ENCODE measurements around the gene OR52E8. TPM values are rescaled to one million over a fixed set of nuclear protein-coding genes. Genes with fewer than 3 reads are reported as not detected.

The OR52E8 gene
- not detected for total RNA-seq

GRCh38 chr11:5857590-5857989 lies at the start of gene OR52E8:
Gene OR52E8, minus strand, starts transcription at chr11:5857690. Its CDS starts 0 bp downstream, at chr11:5857690.
- H3K27me3 Mint-ChIP-seq (ENCODE audit: low read depth) = peaks cover 8% of the 10 kb centered on the region
- no peak for ATAC-seq
- H3K9me3 Mint-ChIP-seq (ENCODE audit: insufficient read depth) = no peaks in the 10 kb centered on the region
- CTCF ChIA-PET = no interaction called here
- no peak within 1 kb of the TSS for H3K27ac Mint-ChIP-seq
- no peak within 1 kb of the TSS for H3K4me3 Mint-ChIP-seq
- H3K4me1 Mint-ChIP-seq (ENCODE audit: low read depth) = no peaks in the 10 kb centered on the region
- DNase-seq = no peak
- POLR2A ChIA-PET = no interaction called here
- no peaks in the 10 kb centered on the region for H3K36me3 Mint-ChIP-seq (ENCODE audit: low read depth)

- no peaks in the 10 kb centered on the region for H3K4me1 Mint-ChIP-seq (ENCODE audit: low read depth)
- ChIA-PET POLR2A (no interaction called here), CTCF (no interaction called here)
- no peaks in the 10 kb centered on the region for H3K9me3 Mint-ChIP-seq (ENCODE audit: insufficient read depth)
- ATAC-seq (no peak), DNase-seq (no peak)
- no peaks in the 10 kb centered on the region for H3K36me3 Mint-ChIP-seq (ENCODE audit: low read depth)
- no peak overlapping the region for H3K27ac Mint-ChIP-seq
- H3K27me3 Mint-ChIP-seq (ENCODE audit: low read depth) = no peaks in the 10 kb centered on the region
- H3K4me3 Mint-ChIP-seq = no peak overlapping the region
Observed at GRCh38 chr11:5899534-5899933, 42.0 kb upstream of the OR52E8 start.

- DNase-seq (no peak), ATAC-seq (no peak)
- Mint-ChIP-seq H3K4me1 (ENCODE audit: low read depth) (no peaks in the 10 kb centered on the region), H3K36me3 (ENCODE audit: low read depth) (no peaks in the 10 kb centered on the region), H3K27ac (no peak within 1 kb of the TSS), H3K9me3 (ENCODE audit: insufficient read depth) (no peaks in the 10 kb centered on the region), H3K27me3 (ENCODE audit: low read depth) (no peaks in the 10 kb centered on the region), H3K4me3 (no peak within 1 kb of the TSS)
- CTCF ChIA-PET = no interaction called here
- POLR2A ChIA-PET = no interaction called here
Observed at GRCh38 chr11:5892908-5893307, 35.4 kb upstream of the OR52E8 start, which contains the start of gene OR52E5. Gene OR52E5, plus strand, starts transcription at chr11:5893208. Its CDS starts 7,569 bp downstream, at chr11:5900777.

GRCh38 chr11:5891216-5891800 lies 33.8 kb upstream of the OR52E8 start:
- POLR2A ChIA-PET = no interaction called here
- DNase-seq = no peak
- Mint-ChIP-seq H3K36me3 (ENCODE audit: low read depth) (no peaks in the 10 kb centered on the region), H3K4me3 (no peak overlapping the region), H3K27ac (no peak overlapping the region), H3K27me3 (ENCODE audit: low read depth) (no peaks in the 10 kb centered on the region), H3K4me1 (ENCODE audit: low read depth) (no peaks in the 10 kb centered on the region), H3K9me3 (ENCODE audit: insufficient read depth) (no peaks in the 10 kb centered on the region)
- ATAC-seq = no peak
- CTCF ChIA-PET = interaction anchor here (0.7 to 1.3 kb wide), 8 partner anchors 9 to 1254 kb away, joined by 3 to 6 read pairs (median 3); partner anchors contain the start of genes OR51D1 and TRIM5

GRCh38 chr11:5887661-5888060 lies 30.2 kb upstream of the OR52E8 start:
- Mint-ChIP-seq H3K4me1 (ENCODE audit: low read depth) (no peaks in the 10 kb centered on the region), H3K27me3 (ENCODE audit: low read depth) (no peaks in the 10 kb centered on the region), H3K4me3 (no peak overlapping the region), H3K9me3 (ENCODE audit: insufficient read depth) (no peaks in the 10 kb centered on the region), H3K36me3 (ENCODE audit: low read depth) (no peaks in the 10 kb centered on the region), H3K27ac (no peak overlapping the region)
- ChIA-PET CTCF (no interaction called here), POLR2A (interaction anchor here (0.5 kb wide), 1 partner anchor 228 kb away, joined by 3 read pairs; no protein-coding TSS in a partner anchor)
- DNase-seq = no peak
- no peak for ATAC-seq

GRCh38 chr11:5887172-5887571 lies 29.7 kb upstream of the OR52E8 start:
- CTCF ChIA-PET = no interaction called here
- Mint-ChIP-seq H3K36me3 (ENCODE audit: low read depth) (no peaks in the 10 kb centered on the region), H3K9me3 (ENCODE audit: insufficient read depth) (no peaks in the 10 kb centered on the region), H3K4me1 (ENCODE audit: low read depth) (no peaks in the 10 kb centered on the region), H3K27ac (no peak overlapping the region), H3K27me3 (ENCODE audit: low read depth) (peaks cover 3% of the 10 kb centered on the region), H3K4me3 (no peak overlapping the region)
- POLR2A ChIA-PET = interaction anchor here (0.5 kb wide), 1 partner anchor 228 kb away, joined by 3 read pairs; no protein-coding TSS in a partner anchor
- DNase-seq (no peak), ATAC-seq (no peak)

- no peak for DNase-seq
- CTCF ChIA-PET = interaction anchor here (1.1 kb wide), 1 partner anchor 9 kb away, joined by 3 read pairs; no protein-coding TSS in a partner anchor
- H3K4me3 Mint-ChIP-seq = no peak overlapping the region
- POLR2A ChIA-PET = no interaction called here
- no peaks in the 10 kb centered on the region for H3K9me3 Mint-ChIP-seq (ENCODE audit: insufficient read depth)
- no peaks in the 10 kb centered on the region for H3K4me1 Mint-ChIP-seq (ENCODE audit: low read depth)
- ATAC-seq = no peak
- peaks cover 7% of the 10 kb centered on the region for H3K27me3 Mint-ChIP-seq (ENCODE audit: low read depth)
- no peak overlapping the region for H3K27ac Mint-ChIP-seq
- no peaks in the 10 kb centered on the region for H3K36me3 Mint-ChIP-seq (ENCODE audit: low read depth)
Observed at GRCh38 chr11:5881756-5882155, 24.3 kb upstream of the OR52E8 start.

GRCh38 chr11:5880329-5880728 lies 22.8 kb upstream of the OR52E8 start, which contains the start of gene OR52E4:
Gene OR52E4, plus strand, starts transcription at chr11:5880629. Its CDS starts 3,664 bp downstream, at chr11:5884293.
- no peak for ATAC-seq
- POLR2A ChIA-PET = no interaction called here
- Mint-ChIP-seq H3K36me3 (ENCODE audit: low read depth) (no peaks in the 10 kb centered on the region), H3K27me3 (ENCODE audit: low read depth) (peaks cover 7% of the 10 kb centered on the region), H3K4me1 (ENCODE audit: low read depth) (no peaks in the 10 kb centered on the region), H3K4me3 (no peak within 1 kb of the TSS), H3K9me3 (ENCODE audit: insufficient read depth) (no peaks in the 10 kb centered on the region), H3K27ac (no peak within 1 kb of the TSS)
- no peak for DNase-seq
- CTCF ChIA-PET = no interaction called here

GRCh38 chr11:5878564-5878963 lies 21.1 kb upstream of the OR52E8 start:
- ATAC-seq (no peak), DNase-seq (no peak)
- Mint-ChIP-seq H3K9me3 (ENCODE audit: insufficient read depth) (no peaks in the 10 kb centered on the region), H3K27ac (no peak overlapping the region), H3K4me1 (ENCODE audit: low read depth) (no peaks in the 10 kb centered on the region), H3K27me3 (ENCODE audit: low read depth) (peaks cover 7% of the 10 kb centered on the region), H3K4me3 (no peak overlapping the region), H3K36me3 (ENCODE audit: low read depth) (no peaks in the 10 kb centered on the region)
- POLR2A ChIA-PET = no interaction called here
- CTCF ChIA-PET = no interaction called here

- DNase-seq = no peak
- Mint-ChIP-seq H3K27me3 (ENCODE audit: low read depth) (peaks cover 8% of the 10 kb centered on the region), H3K36me3 (ENCODE audit: low read depth) (no peaks in the 10 kb centered on the region), H3K4me3 (no peak overlapping the region), H3K27ac (no peak overlapping the region), H3K9me3 (ENCODE audit: insufficient read depth) (no peaks in the 10 kb centered on the region), H3K4me1 (ENCODE audit: low read depth) (no peaks in the 10 kb centered on the region)
- no peak for ATAC-seq
- ChIA-PET POLR2A (no interaction called here), CTCF (no interaction called here)
Observed at GRCh38 chr11:5865826-5866225, 8.3 kb upstream of the OR52E8 start.

GRCh38 chr11:5851002-5851401 lies 6.5 kb downstream of the OR52E8 start:
- H3K9me3 Mint-ChIP-seq (ENCODE audit: insufficient read depth) = no peaks in the 10 kb centered on the region
- H3K27me3 Mint-ChIP-seq (ENCODE audit: low read depth) = peaks cover 3% of the 10 kb centered on the region

GRCh38 chr11:5847711-5848110 lies 9.8 kb downstream of the OR52E8 start:
- Mint-ChIP-seq H3K36me3 (ENCODE audit: low read depth) (no peaks in the 10 kb centered on the region), H3K27me3 (ENCODE audit: low read depth) (no peaks in the 10 kb centered on the region)

More at GRCh38 chr11:5851002-5851401, 6.5 kb downstream of the OR52E8 start:
- H3K4me3 Mint-ChIP-seq = no peak overlapping the region
- ChIA-PET POLR2A (no interaction called here), CTCF (no interaction called here)
- no peak for DNase-seq
- no peak for ATAC-seq
- no peaks in the 10 kb centered on the region for H3K4me1 Mint-ChIP-seq (ENCODE audit: low read depth)
- no peaks in the 10 kb centered on the region for H3K36me3 Mint-ChIP-seq (ENCODE audit: low read depth)
- no peak overlapping the region for H3K27ac Mint-ChIP-seq

GRCh38 chr11:5846701-5847100 lies 10.8 kb downstream of the OR52E8 start:
- no peaks in the 10 kb centered on the region for H3K36me3 Mint-ChIP-seq (ENCODE audit: low read depth)
- DNase-seq = no peak
- no peak for ATAC-seq
- no peaks in the 10 kb centered on the region for H3K9me3 Mint-ChIP-seq (ENCODE audit: insufficient read depth)
- no peaks in the 10 kb centered on the region for H3K4me1 Mint-ChIP-seq (ENCODE audit: low read depth)
- CTCF ChIA-PET = no interaction called here
- POLR2A ChIA-PET = no interaction called here
- no peak overlapping the region for H3K27ac Mint-ChIP-seq
- no peaks in the 10 kb centered on the region for H3K27me3 Mint-ChIP-seq (ENCODE audit: low read depth)
- no peak overlapping the region for H3K4me3 Mint-ChIP-seq

More at GRCh38 chr11:5847711-5848110, 9.8 kb downstream of the OR52E8 start:
- Mint-ChIP-seq H3K9me3 (ENCODE audit: insufficient read depth) (no peaks in the 10 kb centered on the region), H3K4me1 (ENCODE audit: low read depth) (no peaks in the 10 kb centered on the region), H3K27ac (no peak overlapping the region), H3K4me3 (no peak overlapping the region)
- CTCF ChIA-PET = no interaction called here
- DNase-seq (no peak), ATAC-seq (no peak)
- POLR2A ChIA-PET = no interaction called here
